KG1 (cell line): ENCODE data around the gene OGG1.

ENCODE experiments used
- DNase-seq: peaks from one replicate; lab custom pipeline; 2025; lab: John Stamatoyannopoulos, UW

Gene OGG1

DNA sequence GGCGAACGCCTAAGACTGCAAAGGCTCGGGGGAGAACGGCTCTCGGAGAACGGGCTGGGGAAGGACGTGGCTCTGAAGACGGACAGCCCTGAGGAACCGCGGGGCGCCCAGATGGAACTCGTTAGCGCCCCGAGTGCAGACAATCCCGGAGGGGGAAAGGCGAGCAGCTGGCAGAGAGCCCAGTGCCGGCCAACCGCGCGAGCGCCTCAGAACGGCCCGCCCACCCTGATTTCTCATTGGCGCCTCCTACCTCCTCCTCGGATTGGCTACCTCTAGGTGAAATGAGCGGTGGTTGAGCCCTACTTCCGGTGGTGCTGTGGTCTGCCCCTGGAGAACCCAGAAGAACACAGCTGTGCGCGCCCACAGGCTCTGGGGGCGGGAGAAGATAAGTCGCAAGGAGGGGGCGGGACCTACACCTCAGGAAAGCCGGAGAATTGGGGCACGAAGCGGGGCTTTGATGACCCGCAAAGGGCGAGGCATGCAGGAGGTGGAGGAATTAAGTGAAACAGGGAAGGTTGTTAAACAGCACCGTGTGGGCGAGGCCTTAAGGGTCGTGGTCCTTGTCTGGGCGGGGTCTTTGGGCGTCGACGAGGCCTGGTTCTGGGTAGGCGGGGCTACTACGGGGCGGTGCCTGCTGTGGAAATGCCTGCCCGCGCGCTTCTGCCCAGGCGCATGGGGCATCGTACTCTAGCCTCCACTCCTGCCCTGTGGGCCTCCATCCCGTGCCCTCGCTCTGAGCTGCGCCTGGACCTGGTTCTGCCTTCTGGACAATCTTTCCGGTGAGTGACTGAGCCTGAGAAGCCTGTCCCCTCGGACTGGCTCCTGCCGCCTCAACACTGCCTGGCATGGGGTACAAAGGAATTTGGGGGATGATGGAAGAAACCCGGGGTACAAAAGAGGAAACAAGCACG lies at the start of gene OGG1:
OGG1 (plus strand) TSS at position 308 of the 911 bp plus-strand sequence; CDS start at position 643, 335 bp downstream.
- DNase-seq, result peak; percentile 99

DNA sequence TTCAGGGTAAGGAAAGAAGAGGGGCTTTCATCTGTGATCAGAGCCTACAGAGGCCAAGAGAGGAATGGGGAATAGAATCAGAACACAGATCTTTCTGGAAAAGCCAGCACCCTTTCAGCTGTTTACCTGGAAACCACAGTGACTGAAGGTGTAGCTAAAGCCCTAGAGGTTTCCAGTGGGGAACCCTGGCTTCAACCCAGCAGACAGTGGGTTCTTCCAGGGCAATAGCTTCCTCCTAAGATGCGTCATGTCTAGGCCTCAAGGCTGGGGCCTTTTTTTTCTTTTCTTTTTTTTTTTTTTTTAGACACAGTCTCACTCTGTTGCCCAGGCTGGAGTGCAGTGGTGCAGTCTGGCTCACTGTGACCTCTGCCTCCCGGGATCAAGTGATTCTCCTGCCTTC lies 49.2 kb upstream of the OGG1 start:
- no peak for DNase-seq

DNA sequence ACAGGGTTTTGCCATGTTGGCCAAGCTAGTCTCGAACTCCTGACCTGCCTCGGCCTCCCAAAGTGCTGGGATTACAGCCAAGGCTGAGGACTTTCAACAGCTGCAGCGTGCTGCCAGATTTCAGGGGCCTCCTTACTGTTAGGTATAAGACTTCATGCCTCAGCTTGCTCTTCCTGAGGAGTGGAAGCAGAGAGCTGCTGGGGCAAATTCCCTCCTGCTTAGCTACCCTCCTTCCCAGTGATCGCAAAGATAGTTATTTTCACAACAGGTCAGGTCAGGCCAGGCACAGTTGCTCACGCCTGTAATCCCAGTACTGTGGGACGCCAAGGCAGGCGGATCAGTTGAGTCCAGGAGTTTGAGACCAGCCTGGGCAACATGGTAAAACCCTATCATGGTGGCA lies 48.7 kb upstream of the OGG1 start:
- DNase-seq, result no peak

DNA sequence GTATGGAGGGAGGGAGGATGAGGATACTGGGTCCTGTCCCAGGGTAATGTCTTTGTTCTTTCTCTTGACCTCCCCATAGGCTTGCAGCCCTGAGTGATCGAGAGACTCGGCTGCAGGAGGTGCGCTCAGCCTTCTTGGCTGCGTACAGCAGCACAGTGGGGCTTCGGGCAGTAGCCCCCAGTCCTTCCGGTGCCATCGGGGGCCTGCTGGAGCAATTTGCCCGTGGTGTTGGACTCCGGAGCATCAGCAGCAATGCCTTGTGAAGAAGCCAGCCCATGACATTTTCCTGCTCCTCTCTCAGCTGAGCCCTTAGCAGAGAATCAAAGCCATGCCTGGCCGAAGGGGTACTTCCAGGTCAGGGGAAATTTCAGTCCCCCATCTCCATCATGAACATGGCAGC lies 48.0 kb upstream of the OGG1 start:
- no peak for DNase-seq

DNA sequence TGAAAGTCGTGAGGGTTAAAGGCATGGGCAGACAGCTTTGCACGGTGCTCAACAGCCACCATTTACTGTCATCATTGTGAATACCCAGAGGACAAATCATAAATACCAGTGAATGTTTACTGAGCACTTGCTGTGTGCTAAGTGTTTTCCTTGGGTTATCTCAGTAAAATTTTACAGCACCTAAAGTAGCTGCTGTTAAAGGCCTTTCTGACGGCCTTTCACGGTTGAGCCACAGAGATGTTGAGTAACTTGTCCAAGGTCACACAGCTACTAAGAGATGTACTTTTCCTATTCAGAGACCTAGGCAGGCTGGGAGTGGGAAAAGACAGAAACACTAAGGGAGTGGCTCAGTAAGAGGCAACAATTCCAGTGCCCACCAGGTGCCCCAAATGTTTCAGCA lies 46.5 kb upstream of the OGG1 start:
- DNase-seq, result no peak

DNA sequence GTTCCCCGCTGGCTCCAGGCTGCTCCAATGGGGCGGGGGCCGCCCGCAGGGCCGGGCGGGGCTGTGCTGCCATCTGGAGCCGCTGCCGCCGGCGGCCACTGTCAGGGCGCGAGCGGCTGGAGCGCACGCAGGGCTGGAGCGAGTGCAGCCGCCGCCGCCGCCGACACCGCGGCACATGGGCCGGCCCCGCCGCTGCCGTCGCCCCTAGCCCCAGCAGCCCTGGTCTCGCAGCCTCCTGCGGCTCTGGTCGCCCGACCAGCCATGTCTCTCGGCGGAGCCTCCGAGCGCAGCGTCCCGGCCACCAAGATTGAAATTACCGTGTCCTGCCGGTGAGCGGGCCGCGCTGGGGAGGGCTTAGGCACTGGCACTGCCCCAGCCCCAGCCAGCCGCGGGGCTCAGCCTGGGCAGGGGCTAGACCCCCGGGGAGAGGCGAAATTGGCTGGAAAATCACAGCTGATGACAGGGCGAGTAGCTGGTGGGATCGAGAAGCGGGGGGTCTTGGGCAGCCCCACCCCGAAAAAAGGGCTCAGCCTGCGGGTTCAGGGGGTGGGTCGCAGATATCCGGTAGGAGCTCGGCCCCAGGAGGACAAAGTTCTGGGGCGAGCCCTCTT lies 45.9 kb upstream of the OGG1 start, which contains the start of gene CPNE9:
CPNE9 (plus strand) TSS at position 98 of the 611 bp plus-strand sequence; CDS start at position 262, 164 bp downstream.
- DNase-seq, result no peak

DNA sequence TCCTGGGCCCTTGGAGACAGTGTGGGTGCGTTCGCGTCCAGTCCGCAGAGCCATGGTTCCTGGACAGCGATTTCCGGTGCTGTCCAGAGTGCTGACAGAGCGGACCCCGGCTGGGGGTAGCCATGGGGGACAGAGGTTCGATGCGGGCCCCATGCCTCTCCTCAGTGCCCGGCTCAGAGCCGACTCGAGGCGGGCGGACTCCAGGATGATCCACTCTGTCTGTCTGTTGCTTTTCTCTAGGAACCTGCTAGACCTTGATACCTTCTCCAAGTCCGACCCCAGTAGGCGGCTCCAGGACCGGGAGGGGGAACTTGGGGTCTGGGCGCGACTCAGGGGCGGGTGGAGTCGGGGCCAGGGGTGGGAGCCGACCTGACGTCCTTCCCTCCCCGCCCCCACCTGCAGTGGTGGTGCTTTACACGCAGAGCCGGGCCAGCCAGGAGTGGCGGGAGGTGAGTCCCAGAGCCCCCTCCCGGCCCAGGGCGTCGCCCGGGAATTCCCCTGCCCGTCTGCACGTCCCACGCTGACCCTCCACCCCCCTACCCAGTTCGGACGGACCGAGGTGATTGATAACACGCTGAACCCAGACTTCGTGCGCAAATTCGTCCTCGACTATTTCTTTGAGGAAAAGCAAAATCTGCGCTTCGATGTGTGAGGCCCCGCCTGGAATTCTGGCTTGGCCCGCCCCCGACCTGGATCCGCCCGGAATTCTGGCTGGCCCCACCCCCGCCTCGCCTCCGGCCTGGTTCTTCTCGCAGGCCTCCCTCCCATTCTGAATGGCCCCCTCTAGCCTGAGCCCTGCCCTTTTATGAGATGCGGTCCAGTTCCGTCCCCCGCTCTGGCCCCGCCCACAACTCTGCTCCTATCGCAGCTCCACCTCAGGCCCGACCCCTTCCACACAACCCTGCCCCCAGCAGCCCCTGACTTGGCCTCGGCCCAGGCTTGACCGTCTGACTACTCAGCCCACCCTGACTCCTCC lies 45.1 kb upstream of the OGG1 start:
- DNase-seq, result no peak

DNA sequence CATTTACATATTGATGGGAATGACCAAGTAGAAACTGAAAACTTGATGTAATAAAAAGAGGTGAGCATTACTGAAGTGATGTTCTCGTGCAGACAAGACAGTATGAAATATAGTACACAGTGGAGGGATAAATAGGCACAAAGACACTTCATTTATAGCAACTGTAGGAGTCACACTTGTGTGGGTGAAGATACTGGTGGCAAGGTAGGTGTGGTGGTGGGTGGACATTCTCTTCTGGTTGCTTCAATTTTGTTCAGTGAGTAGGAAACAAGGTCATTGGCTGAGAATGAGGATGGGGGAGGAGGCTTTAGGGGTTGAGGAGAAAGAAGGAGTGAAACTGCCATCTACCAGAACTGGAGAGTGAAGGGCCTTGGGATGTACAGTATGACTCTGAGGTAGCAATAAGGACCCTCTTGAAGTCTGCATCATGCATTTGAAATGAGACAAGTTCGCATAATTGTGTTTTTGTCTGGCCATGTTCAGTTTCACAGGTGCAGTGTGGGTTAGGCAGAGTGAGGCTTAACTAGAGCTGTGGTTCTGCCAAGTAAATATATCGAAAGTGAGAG lies 39.5 kb upstream of the OGG1 start:
- DNase-seq, result no peak

DNA sequence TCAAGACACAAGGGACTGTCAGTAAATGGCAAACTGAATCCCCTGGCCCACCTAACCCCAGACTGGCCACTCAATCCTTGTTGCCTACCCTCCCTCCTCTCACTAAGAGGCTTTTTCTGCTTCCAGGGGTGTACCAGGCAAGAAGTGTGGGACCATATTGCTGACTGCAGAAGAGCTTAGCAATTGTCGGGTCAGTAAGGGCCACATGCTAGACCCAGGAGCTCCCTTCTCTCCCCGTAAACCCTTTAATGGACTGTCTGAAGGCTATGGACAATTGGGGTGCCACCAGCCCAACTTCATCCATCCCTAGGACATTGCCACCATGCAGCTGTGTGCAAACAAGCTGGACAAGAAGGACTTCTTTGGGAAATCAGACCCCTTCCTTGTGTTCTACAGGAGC lies 37.3 kb upstream of the OGG1 start:
- no peak for DNase-seq

DNA sequence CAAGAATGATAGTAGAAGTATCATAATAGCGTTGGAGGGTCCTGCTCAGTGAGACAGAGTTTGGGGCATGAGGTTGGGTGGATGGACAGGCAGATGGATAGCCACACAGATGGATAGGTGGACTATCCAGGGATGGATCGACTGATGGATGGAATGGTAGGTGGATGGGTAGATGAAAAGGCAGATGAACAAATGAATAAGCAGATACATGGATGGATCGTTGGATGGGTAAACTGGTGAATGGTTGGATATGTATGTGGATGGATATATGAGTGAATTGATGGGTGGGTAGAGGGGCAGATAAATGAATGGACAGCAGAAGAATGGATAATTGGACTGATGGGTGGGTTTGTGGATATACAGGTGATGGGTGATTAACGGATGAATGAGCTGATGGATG lies 36.6 kb upstream of the OGG1 start:
- no peak for DNase-seq

DNA sequence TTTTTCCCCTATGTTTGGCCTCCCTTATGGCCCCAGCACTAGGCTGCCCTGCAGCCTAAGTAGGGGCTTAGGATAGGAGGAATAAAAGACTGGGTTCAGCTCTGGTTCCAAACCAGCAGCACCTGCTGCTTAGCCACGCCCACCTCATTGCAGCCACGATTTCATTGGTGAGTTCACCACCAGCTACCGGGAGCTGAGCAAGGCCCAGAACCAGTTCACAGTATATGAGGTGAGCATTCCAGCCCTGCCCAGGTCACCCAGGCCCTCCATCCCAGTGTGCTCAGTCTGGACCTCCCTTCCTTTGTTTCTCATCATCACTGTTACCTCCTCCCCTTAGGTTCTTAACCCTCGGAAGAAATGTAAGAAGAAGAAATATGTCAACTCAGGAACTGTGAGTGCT lies 34.6 kb upstream of the OGG1 start:
- DNase-seq, result no peak

DNA sequence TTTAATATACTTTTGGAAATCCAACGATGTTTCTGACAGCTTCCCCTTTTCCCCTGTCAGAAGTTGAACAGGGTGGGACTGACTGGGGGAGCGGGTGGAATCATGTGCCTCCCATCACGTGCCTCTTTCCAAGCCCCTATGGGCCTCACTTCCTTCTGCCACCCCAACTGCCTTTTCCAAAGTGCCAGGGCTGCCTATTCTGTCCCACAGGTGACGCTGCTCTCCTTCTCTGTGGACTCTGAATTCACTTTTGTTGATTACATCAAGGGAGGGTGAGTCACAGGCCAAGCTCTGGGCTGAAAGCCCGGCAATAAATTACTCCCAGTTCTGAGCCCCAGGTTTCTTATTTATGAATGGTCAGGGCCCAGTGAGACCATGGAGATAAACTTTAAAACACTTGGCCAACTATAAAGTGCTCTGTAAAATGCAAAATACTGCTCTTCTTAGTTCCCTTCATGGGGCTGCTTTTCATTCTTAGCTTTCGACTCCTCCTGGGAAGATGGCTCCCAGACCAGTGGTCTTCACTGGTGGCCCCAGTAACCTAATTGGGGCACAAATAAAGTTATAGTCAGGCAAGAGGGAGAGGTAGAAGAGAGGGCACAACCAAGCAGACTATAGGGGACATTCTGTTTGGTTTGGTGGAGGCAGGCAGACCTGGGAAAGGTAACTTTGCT lies 33.9 kb upstream of the OGG1 start:
- DNase-seq, result peak; percentile 48

DNA sequence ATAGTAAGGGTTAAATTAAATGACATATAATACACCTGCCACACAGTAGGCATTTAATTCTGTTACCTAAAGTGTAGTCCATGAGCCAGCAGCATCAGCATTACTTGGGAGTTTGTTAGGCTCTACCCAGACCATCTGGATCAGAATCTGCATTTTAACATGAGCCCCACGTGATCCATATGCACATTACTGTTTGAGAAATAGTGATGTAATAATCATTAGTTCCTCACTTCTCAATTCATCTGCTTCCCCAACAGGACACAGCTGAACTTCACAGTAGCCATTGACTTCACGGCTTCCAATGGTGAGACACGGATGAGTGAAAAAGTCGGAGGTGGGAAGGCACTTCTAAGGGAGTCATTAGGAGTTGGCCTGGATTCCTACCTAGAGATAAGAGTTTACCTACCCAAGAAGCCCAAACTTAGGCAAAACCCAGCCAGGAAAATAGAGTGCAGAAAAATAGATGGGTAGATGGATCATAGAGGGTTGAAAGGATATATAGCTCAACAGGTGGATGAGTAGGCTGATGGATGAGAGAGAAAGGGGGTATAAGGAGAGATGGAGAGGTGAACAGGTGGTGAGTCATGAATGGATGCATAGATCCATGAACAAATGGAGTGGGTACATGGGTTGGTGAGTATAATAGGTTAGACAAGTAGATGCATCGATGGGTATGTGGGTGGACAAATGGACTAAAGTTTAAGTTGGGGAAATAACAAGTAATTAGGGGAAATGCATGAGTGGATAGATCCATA lies 32.8 kb upstream of the OGG1 start:
- DNase-seq, result no peak

DNA sequence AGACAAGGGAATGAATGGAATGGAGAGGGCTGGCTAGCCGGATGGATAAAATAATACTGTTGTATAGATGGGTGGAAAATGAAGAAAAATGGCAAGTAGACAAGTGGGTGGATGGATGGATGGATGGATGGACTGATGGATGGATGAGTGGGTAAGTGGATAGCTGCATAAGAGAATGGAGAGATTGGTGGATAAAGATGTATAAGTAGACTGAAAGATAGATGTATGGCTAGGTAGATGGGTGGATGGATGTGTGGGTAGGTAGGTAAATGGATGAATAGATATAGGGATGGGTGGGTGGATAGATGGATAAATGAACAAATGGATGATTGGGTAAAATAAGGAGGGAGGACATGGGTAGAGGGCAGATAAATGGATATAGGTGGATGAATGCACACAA lies 32.2 kb upstream of the OGG1 start:
- no peak for DNase-seq

DNA sequence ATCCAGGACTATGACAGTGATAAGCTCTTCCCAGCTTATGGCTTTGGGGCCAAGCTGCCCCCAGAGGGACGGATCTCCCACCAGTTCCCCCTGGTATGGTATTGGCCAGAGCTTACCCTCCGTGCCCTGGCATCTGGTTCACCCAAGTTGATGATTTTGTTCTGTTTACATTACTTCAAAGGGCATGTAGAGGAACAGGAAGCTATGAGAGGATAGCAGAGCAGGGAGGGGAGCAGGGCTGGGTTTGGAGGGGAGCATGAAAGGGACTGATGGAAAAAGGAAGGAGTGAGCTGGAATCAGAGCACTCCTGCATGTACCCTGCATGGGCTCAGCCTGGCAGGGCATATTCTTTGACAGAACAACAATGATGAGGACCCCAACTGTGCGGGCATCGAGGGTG lies 31.6 kb upstream of the OGG1 start:
- no peak for DNase-seq

DNA sequence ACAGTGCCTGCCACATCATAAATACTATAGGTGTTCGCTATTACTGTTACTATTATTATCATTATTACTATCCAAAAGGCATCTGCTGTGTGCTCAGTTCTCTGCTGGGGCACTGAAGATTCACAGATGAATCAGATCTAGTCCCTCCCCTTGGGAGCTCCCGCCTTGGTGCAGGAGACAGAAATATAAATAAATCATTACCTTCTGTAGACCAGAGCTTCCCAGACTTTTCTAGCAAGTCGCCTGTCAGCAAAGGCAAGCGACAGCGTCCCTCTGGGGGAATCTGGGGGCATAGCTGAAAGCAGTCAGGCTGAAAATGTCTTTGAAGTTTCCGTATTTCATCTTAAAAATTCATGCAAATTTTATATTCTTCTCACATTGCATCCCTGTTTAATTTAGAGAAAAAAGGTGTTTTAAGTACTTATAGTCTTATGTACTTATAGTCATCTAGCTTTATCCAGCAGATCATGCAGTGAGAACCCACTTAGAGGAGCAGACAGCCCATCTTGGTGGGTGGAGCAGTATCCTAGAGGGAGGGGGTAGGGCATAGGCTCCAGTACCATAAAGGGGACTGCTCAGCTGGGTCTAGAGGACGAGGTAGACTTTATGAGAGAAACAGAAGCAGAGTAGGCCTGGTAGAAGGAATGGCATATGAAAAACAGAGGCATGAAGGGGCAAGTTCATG lies 28.6 kb upstream of the OGG1 start:
- DNase-seq, result no peak

DNA sequence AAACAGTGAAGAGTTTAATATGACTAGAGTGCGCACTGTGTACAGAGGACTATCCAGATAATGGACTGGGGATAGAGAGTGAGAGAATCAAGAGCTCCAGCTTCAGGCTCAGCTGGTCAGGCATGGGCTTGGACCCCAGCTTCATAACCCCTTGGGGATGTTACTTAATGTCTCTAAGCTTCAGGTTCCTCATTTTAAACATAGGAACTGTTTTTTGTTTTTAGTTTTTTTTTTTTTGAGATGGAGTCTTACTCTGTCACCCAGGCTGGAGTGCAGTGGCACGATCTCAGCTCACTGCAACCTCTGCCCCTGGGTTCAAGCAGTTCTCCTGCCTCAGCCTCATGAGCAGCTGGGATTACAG lies 28.1 kb upstream of the OGG1 start:
- no peak for DNase-seq

DNA sequence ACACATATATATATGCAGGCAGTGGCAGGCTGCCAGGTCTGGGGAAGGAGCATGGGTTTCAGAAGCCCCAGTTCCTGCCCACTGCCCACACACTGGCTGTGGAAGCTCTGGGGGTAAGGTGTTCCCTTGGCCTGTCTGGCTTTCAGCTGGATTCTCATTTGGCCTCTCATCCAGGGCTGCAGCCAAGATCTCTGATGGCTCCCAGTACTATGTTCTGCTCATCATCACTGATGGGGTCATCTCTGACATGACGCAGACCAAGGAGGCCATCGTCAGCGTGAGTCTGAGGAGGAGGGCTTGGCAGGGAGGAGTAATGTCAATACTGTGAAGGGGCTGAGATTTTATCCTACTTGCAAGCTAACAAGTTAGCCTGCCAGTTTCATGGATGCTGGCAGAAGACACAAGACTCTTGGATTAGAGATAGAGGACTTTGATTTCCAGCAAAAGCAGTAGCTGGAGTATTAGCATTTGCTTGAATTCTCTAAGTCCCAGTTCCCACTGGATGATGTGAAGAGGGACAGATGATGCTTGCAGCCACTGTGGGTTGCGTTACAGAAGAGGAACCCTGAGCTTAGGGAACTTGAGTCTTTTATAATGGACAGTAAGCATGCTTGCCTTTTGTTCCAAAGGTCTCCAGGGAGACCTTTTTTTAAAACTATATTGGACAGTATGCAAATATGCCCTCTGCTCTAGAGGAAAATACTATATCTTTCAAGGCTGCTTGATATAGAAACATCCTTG lies 23.8 kb upstream of the OGG1 start:
- no peak for DNase-seq

DNA sequence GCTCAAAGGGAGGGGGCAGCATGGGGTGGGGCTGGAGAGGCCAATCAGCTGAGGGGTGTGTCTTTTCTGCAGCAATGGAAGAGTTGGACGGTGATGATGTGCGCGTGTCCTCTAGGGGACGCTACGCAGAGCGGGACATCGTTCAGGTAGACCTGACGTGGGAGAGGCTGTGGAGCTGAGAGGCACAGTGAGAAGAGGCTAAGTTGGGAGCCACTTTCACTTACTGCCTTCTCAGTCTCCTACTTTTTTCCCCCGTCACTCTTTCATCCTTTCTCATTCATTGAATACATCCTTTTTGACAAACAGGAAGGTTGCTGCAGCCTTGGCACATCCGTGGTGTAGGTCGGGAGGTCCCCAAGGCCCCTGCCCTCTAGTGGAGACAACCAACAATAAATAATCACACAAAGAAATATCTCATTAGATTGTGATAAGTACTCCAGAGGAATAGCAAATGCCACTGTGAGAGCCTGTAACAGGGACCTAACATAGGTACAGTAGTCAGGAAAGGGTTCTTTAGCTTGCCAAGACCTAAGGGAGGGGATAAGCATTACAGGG lies 22.6 kb upstream of the OGG1 start:
- peak; percentile 13 for DNase-seq
